Activated CD8-positive, alpha-beta memory T cell treated with anti-CD3 and anti-CD28 coated beads, Interleukin-2, amount 50 U/mL, for 24 hours (primary cell): ENCODE data around the gene ERC1.
"Not testable (repeated sequence)": the region's sequence is repeated elsewhere in the genome, so short reads cannot be mapped to it uniquely, and the experiment has no call there.

Experiments used
- DNase-seq: peaks from one replicate; pipeline ENCODE4 v3.0.0-alpha.2; 2020; ENCODE audit errors: extremely low read depth

Gene ERC1

DNA sequence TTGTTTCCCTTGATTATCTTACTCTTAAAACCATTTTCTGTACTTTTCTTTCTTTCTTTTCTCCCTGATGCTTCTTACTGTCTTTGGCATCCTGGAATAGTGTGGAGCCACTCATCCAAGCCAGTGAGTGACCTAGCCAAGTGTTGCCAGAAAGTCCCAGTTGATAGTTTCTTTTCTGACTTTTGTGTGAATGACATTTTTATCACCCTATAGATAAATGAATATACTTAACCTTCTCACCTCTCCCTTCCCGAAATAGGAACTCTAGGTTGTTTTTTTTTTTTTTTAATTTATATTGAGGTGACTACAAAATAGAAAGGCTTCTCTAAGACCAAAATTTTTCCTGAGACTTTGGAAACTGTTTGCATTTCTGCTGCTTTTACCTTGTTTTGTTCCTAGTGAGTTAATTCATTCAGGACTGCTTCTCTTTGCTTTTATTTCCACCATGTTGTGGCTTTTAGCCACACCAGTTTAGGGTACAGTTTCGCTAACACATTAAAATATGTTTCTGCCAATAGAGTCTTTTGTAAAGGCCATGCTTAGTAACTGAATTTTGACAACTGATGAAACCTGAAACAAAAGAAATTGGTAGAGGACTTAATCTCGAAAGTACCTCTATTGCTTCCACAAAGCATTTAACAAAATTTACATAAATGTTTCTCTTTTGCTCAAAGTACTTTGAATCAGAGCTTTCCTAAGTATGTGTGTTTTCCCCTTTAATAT lies 194.6 kb downstream of the ERC1 start:
- DNase-seq: no peak

DNA sequence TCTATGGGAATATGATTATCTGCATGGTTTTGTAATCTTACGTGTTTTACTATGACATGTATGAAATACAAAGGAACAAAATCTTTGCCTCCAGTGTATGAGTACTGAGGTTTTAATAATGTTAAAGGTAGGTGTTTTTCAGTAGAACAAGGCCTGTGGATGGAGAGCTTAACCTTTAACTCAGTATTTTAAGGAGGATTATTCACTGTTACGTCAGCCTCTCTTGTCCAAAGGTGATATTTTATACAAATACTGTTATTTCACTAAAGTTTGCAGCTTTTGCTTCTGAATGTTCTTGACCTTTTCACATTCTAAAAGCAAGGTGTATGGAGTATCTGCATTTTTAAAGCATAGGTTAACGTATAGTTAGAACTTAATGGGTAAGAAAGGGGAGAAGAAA lies 195.3 kb downstream of the ERC1 start:
- DNase-seq: no peak

DNA sequence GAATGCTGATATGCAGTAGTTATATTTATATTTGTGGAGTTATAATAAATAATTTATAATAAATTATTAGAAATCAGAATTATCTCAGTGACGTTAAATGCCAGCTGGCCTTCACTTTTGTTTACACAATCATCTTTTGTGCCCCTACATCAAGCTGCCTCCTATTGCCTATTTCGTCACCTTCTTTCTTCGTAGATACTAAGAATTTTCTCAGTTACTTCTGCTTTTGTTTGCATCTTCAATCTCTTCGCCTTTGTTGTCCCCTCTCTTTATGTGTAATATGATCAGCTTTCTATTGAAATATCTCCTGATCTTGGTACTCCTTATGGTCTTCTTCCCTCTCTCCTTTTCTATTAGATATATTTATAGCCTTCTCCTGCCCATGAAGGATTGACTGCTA lies 197.0 kb downstream of the ERC1 start:
- no peak for DNase-seq

DNA sequence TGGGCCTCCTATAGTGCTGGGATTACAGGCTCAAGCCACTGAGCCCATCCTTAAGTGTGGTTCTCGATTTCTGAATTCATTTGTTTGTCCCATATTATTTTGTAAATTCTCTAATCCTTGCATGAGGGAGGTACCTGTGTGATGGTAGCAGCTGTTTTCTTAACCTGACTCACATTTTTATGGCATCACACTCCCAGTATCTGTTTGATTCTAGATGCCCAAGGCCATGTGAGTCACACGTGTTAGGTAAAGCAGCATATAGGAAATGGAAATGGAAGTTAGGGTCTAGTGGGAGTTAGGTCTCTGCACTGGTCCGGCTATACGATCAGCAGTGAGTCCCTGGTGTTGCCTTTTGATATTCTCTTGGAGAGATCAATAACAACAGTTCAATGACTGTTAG lies 198.1 kb downstream of the ERC1 start:
- DNase-seq: no peak

DNA sequence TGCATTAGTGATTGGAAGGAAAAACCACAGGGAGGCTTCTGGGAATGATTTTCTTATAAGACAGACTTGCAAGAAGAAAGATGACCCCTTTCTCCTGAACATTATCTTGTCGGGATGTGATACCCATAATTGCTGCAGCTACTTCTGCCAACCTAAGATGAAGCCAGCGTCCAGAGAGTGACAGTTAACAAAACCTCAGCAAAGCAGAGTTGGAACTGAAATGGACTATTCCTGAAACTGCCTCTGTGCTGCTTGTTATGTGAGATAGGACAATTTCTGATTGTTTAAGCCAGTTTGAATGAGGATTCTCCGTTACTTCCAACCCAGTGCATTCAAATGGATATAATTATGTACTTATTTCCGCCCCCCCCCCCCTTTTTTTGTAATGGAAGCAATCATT lies 204.5 kb downstream of the ERC1 start:
- DNase-seq: no peak

DNA sequence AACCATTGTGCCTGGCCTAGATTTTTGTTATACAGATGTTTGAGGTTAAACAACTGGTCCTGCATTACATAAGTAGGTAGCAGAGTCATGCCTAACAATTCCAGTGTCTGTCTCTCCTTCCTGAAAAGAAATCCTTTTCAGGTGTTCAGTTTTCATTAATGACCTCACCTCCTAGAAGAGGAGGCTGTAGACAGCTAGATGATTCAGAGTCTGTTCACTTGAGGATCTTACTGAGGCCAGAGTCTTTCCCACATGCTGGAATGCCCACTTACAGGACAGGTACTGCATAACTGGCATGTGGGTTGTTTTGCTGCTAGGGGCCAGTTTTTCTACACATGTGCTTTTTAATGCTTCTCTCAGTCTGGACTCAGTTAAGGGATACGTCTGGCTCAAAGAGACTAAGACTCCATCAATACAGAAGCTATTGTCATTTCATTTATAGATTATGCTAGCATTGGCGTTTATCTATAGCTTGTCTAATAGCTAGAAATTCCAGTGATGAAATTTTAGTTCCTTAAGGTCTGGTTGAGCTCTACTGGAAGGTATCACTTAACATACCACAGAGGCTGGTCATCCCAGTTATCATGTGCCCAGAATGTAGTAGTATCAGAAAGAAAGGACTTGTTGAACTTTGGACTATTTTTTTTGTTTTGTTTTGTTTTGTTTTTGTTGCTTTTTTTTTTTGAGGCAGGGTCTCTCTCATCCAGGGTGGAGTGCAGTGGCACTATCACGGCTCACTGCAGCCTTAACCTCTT lies 206.4 kb downstream of the ERC1 start:
- DNase-seq: no peak

DNA sequence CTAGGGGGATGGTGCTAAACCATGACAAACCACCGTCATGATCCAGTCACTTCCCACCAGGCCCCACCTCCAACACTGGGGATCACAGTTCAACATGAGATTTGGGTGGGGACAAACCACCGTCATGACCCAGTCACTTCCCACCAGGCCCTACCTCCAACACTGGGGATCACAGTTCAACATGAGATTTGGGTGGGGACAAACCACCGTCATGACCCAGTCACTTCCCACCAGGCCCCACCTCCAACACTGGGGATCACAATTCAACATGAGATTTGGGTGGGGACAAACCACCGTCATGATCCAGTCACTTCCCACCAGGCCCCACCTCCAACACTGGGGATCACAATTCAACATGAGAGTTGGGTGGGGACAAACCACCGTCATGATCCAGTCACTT lies 207.8 kb downstream of the ERC1 start:
- not testable (repeated sequence) for DNase-seq

DNA sequence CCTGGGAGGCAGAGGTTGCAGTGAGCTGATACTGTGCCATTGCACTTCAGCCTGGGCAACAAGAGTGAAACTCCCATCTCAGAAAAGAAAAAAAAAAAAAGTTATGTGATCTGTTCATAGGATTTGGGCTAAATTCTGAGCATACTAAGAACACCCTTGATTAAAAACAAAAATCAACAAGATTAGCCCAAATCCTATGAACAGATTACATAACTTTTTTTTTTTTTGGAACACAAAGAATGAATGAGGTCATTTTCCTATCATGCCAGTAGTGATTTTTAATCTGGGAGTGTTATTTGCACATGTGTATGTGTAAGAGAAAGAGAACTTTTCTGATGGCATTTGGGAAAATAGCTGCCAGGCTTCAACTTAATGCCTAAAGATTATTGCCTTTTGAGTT lies 208.7 kb downstream of the ERC1 start:
- no peak for DNase-seq

DNA sequence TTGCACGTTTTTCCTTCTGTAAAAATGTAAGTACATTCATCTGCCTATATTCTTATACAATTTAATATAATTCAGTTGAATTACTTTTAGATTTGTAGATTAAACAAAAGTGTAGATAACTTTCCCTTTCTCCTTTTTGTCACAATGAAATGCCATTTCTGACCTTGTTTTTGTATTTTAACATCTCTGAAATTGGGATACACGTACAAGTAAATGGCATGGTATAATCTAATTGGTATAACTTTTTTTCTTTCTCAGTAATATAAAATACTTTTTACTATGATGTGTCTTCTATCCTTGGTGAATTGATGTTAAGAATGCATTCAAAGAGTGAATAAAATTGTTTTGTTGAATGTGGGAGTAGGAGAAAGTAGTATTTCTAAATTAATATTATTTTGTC lies 210.0 kb downstream of the ERC1 start:
- no peak for DNase-seq

DNA sequence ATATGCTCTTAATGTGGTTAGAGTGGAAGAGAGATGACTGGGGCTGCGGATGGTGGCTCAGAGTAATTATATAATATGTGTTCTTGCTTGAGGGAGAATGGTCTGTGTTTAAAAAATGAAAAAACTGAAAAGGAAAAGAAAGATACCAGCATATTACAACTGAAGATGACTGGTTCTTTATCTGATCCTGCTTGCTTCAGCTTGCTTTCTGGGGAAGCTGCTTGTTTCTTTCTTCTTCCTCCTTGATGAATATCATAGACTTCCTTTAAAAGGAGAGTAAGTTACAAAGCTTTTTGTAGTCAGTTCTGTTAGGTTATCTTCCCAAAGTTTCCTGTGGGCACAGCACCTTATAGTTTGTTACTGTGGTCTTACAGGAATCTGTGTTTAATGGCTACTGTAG lies 210.9 kb downstream of the ERC1 start:
- no peak for DNase-seq

DNA sequence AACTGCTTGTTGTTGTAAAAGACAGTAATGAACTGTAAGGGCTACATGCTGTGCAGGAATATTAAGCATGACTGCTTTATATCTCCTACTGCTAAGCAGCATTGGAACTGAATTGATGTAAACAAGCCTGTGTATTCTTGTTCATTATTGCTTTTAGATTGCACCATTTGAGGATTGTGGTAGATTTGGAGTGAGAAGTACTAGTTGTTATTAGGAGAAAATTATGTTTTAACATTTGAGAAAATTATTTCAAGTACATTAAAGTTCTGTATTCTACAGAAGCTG lies 212.7 kb downstream of the ERC1 start:
- no peak for DNase-seq

DNA sequence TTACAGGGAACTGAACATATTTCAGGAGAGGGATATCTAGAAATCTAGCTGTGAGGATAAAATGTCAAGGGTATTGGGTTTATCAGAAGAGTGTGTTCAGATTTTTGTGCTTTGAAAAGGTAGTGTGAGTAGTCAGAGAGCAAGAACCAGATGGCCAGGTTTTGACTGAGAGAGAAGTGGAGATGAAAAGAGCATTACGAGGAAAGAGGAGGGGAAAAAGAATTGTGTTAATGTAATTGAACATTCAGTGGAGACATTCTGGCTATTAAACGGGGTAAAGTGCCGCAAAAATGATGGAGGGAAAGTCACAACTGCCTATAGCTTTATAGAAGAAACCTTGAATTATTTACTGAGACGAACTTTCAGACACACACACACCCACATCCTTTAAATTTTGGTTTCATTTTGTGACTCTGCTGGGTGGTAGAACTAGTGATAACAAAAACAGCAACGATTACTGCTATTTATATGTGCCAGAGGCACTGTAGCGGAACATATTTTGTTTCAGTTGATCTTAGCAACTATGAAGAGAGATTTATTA lies 213.6 kb downstream of the ERC1 start:
- no peak for DNase-seq

DNA sequence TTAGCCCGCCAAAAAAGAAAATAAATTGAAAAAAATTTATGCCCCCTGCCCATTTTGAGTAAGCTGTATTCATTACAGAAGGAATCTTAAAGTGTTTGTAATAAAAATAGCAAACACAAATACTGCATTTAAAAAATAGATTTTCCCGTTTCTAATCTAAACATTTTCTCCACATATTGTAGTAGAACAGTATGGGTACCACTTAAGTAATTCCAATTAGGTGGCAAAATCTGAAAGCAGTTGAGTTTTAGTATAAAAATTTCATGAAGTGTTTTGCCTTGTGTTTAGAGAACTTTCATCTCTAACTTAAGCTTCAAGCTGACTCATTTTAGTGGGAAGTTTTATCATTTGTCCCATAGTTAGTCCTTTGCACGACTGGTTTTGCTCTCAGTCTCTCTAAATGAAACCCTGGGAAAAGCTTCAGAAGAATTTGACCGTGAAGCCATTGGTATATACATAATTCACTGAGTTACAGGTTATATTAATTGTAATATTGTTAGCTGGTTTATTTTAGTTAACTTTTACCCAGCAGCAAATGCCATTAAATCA lies 214.6 kb downstream of the ERC1 start:
- DNase-seq: no peak

DNA sequence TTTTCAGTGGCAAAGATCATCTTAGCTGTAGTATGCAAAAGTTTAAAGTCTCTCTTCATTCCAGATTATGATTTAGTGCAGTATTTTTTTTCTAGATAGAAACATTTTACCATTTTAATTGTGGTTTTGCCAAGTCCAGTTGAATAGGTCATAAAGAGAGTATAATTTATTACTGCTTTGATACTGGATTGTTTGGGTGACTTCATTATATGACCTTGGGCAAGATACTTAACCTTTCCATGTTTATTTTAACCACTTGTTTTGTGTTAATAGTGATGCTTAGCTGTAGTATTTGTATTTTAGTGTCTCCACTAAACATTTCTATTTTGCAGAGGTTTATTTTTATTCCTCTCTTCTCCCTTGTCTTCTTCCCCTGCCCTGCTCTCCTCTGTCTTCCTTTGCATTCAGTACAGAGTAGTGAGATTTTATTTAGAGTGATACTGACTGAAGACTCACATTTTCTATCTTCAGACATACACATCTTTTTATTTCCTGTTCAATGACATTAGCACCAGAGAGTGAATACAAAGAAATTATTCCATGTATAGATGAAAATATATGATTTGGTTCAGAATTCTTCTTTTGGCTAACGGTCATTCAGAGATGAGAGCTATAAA lies 215.2 kb downstream of the ERC1 start:
- DNase-seq: no peak

DNA sequence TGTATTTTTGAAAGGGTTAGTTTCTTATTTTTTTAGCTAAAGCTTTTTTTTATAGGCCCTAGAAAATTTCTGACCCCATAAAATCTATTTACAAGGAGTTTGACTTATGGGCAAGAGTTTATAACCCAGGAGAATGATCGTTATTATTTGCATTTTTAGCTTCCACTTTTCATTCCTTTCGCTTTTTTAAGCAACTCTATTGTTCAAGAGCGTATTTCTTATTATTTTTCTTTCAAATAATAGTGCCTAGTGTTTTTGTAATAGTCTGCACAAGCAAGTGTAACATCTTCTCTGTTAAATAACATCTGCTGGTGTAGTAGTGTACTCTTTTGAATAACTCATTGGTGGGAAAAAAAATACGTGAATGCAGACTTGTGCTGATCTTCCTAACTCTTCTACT lies 216.3 kb downstream of the ERC1 start:
- no peak for DNase-seq

DNA sequence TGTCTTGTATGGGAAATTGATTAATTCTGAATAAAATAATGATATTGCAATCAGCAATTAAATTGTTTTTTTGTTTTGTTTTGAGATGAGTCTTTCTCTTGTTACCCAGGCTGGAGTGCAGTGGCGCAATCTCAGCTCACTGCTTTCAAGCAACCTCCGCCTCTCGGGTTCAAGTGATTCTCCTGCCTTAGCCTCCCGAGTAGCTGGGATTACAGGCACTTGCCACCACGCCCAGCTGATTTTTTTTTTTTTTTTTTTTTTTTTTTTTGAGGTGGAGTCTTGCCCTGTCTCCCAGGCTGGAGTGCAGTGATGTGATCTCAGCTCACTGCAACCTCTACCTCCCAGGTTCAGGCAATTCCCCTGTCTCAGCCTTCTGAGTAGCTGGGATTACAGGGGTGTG lies 217.7 kb downstream of the ERC1 start:
- not testable (repeated sequence) for DNase-seq

DNA sequence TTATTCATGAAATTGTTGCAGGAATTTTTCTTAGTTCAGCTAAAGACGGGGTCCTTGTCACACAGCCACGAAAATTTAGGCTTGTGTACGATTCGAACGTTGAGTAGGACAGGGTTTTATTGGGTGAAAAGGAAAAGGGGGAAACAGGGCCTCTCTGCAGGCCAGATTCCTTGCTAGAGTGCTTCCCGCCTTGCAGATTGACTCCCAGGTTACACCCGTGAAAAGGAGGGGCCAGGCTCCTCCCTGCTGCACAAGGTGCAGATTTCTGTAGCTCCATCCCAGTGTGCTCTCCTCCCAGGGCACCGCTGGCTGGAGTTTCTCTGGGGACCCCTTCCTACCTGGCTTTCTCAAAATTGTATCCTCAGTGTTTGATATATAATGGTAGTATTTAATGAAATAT lies 221.5 kb downstream of the ERC1 start:
- DNase-seq: no peak

DNA sequence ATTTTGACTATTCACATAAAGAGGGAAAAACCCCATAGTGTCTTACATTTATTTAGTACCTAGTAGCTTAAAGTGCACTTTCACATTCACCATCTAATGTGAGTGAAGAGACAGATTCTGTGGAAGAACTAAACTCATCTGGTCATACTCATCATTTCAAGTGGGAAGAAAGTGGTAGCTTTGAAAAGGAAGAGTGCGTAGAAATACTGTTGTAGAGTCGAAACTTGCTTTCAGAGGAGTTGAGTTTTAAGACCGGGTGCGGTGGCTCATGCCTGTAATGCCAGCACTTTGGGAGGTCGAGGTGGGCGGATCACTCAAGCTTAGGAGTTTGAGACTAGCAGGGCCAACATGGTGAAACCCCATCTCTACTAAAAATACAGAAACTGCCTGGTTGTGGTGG lies 222.2 kb downstream of the ERC1 start:
- no peak for DNase-seq

DNA sequence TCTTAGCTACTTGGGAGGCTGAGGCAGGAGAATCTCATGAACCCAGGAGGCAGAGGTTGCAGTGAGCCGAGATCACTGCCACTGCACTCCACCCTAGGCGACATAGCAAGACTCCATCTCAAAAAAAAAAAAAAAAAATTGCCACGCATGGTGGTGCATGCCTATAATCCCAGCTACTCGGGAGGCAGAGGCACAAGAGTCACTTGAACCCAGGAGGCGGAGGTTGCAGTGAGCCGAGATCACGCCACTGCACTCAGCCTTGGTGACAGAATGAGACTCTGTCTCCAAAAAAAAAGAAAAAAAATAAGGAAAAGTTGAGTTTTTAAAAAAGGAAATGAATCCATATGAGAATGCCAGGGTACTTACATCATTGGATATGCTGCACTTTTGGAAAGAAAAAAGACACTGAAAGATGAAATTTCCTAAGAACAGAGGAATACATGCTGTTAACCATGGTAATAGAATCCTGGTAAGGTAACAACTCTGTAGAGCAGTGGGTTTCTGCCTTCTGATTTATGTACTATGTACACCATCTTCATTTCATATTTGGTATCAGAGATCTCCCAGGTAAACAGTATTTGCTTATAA lies 222.7 kb downstream of the ERC1 start:
- DNase-seq: no peak

DNA sequence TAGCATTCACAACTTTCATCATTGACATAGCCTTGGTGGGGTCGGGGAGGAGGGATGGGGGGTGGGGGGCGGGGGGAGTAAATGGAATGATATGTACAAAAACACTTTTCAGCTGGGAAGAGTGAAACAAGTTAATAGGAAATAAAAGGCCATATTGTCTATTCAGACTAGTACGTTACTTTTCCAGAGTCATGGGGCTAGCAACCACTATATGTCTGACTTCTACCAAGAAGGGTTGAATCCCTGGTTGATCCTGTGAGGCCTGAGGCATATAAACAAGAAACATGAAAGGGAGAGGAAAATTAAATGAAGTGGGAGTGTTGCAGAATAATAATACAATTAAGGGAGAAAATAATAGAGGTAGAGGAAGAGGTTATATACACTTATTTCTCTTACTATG lies 225.5 kb downstream of the ERC1 start:
- DNase-seq: no peak

DNA sequence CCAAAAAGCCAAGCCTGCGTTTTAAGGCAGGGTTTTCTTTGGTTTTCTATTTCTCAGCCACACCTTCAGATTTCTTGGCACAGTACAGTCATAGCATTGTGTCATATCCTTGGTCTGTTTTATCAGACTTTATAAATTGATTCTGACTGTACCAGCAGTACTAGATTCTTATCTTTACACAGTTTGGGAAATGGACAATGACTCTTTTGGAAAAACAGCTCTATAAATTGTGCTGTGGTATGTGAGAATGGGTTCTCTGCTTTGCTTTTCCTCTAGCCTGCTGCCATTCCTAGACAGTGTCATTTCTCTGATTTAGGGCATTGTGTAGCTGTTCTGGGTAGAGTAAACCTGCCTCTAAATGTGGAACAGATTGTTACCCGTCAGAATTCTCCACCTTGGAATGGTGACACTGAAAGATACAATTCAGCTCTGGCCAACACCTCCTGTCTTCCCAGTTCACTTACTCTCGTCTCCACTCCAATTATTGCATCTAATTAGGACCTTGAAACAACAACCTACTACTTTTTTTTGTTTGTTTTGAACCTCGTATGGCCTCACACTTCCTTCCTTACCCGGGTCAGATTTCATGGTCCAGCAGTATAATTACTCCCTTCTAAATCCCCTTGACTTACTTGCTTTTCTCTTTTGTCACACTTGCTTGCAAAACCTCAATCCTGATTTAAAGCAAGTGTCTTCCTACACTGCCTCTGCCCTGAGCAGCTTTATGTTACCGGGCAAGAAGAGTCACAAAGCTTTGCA lies 226.3 kb downstream of the ERC1 start:
- no peak for DNase-seq

DNA sequence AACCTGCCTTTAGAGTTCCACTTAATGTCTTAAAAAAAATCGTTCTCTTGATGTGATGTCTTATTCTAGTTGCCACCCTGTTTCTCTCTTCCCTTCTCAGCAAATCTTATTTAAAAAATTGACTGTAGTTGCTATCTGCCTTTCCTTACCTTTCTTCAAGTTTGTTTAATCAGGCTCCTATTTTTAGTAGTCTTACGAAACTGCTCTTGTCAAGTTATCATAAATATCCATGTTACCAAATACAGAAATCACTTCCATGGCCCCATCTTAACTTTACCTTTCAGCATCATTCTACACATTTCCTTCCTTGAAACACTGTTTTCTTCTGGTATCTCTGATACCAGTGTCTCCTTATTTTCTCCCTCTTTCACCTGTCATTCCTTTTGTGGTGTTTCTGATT lies 227.3 kb downstream of the ERC1 start:
- no peak for DNase-seq
